ENCODE data around the gene EWSR1.

DNA sequence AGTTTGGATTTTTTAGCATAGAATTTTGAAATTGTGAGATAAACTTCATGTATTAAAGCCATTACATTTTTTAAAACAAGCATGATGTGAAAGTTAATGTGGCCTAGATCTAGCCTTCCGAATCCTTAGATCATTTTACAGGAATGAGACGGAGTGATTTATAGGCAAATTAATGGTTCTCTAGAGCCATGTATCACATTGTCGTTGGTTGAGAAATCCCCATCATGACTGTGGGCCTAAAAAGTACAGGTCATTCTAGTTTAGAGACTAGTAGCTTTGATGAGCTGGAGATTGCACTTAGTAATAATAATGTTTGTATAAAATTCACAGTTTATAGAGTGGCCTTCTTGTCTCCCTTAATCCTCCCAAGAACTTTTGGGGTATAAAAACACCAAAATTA lies 7.1 kb downstream of the EWSR1 start:
- TF ChIP-seq, protein P1, sequence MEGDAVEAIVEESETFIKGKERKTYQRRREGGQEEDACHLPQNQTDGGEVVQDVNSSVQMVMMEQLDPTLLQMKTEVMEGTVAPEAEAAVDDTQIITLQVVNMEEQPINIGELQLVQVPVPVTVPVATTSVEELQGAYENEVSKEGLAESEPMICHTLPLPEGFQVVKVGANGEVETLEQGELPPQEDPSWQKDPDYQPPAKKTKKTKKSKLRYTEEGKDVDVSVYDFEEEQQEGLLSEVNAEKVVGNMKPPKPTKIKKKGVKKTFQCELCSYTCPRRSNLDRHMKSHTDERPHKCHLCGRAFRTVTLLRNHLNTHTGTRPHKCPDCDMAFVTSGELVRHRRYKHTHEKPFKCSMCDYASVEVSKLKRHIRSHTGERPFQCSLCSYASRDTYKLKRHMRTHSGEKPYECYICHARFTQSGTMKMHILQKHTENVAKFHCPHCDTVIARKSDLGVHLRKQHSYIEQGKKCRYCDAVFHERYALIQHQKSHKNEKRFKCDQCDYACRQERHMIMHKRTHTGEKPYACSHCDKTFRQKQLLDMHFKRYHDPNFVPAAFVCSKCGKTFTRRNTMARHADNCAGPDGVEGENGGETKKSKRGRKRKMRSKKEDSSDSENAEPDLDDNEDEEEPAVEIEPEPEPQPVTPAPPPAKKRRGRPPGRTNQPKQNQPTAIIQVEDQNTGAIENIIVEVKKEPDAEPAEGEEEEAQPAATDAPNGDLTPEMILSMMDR (IDR thresholded peaks at IDR 0.05), result no peak
- no peak for TF ChIP-seq POLR2A (IDR thresholded peaks at IDR 0.05)
